Thoracic aorta endothelial cell (primary cell): ENCODE measurements around the gene SPANXA2. TPM values are rescaled to one million over a fixed set of nuclear protein-coding genes. Genes with fewer than 3 reads are reported as not detected.

ENCODE experiments used
- total RNA-seq: library from RNA; depleted of rRNA; stranded (reverse); fragments of >200 nt; gene quantifications from 2 replicates; pipeline ENCODE4 v1.2.3, GENCODE V29; 2012

SPANXA2 gene
- total RNA-seq = not detected in 2 replicates

GRCh38 chrX:141589408-141589807 lies at the start of gene SPANXA2:
Gene SPANXA2, plus strand, starts transcription at chrX:141589708. Its CDS starts 60 bp downstream, at chrX:141589768.

GRCh38 chrX:141584638-141585037 lies 4.9 kb upstream of the SPANXA2 start, which contains the start of gene SPANXA1:
Gene SPANXA1, minus strand, starts transcription at chrX:141584738. Its CDS starts 60 bp downstream, at chrX:141584678.

Other genes with a start within 250 kb of the SPANXA2 start
- not detected in 2 replicates for gene SPANXA1, start 5.0 kb upstream of the SPANXA2 start, total RNA-seq
- not detected in 2 replicates for gene SPANXD, start 109.0 kb downstream of the SPANXA2 start, total RNA-seq
- not detected in 2 replicates for gene MAGEC3, start 248.6 kb downstream of the SPANXA2 start, total RNA-seq